HEK293 (cell line): ENCODE measurements around the gene POLE3.

Experiments
- BCL11A ChIP-seq: fragments of 450-650 bp; formaldehyde crosslinking; IDR thresholded peaks from 2 replicates; pipeline ENCODE4 v1.5.1; 2016; ENCODE audit warnings: low read depth, missing biosample characterization, missing genetic modification characterization
- KLF1 ChIP-seq: fragments of 450-650 bp; formaldehyde crosslinking; IDR thresholded peaks from 2 replicates; pipeline ENCODE4 v1.5.1; 2016; ENCODE audit warnings: missing biosample characterization, missing genetic modification characterization
- KLF8 ChIP-seq: fragments of 450-650 bp; formaldehyde crosslinking; IDR thresholded peaks from 2 replicates; pipeline ENCODE4 v1.5.1; 2016; ENCODE audit warnings: missing biosample characterization, missing genetic modification characterization
- PRDM4 ChIP-seq: fragments of 450-650 bp; formaldehyde crosslinking; IDR thresholded peaks from 2 replicates; pipeline ENCODE4 v1.5.1; 2017; ENCODE audit warnings: missing biosample characterization, missing genetic modification characterization
- REST ChIP-seq: fragments of 450-650 bp; formaldehyde crosslinking; IDR thresholded peaks from 2 replicates; pipeline ENCODE4 v1.5.1; 2016; ENCODE audit warnings: missing biosample characterization, missing genetic modification characterization
- ZFP41 ChIP-seq: fragments of 450-650 bp; formaldehyde crosslinking; IDR thresholded peaks from 2 replicates; pipeline ENCODE4 v1.5.1; 2016; ENCODE audit warnings: missing biosample characterization, missing genetic modification characterization, borderline replicate concordance
- ZNF133 ChIP-seq: fragments of 450-650 bp; formaldehyde crosslinking; IDR thresholded peaks from 2 replicates; pipeline ENCODE4 v1.5.1; 2016; ENCODE audit warnings: missing biosample characterization, missing genetic modification characterization
- ZNF366 ChIP-seq: fragments of 450-650 bp; formaldehyde crosslinking; conservative IDR thresholded peaks from 2 replicates; pipeline ENCODE4 v1.5.1; 2016; ENCODE audit warnings: missing biosample characterization, missing genetic modification characterization
- ZNF639 ChIP-seq: fragments of 450-650 bp; formaldehyde crosslinking; IDR thresholded peaks from 2 replicates; pipeline ENCODE4 v1.5.1; 2016; ENCODE audit warnings: missing biosample characterization, missing genetic modification characterization
- ZNF747 ChIP-seq: fragments of 450-650 bp; formaldehyde crosslinking; IDR thresholded peaks from 2 replicates; pipeline ENCODE4 v1.5.1; 2016; ENCODE audit warnings: missing biosample characterization, missing genetic modification characterization
- TF ChIP-seq, protein P1 (sequence below): fragments of 450-650 bp; formaldehyde crosslinking; IDR thresholded peaks from 2 replicates; pipeline ENCODE4 v1.5.1; 2016; ENCODE audit warnings: missing biosample characterization, missing genetic modification characterization
- TF ChIP-seq, protein P2 (sequence below): fragments of 450-650 bp; formaldehyde crosslinking; IDR thresholded peaks from 2 replicates; pipeline ENCODE4 v1.5.1; 2016; ENCODE audit warnings: missing biosample characterization, missing genetic modification characterization, low read depth
- TF ChIP-seq, protein P3 (sequence below): fragments of 450-650 bp; formaldehyde crosslinking; IDR thresholded peaks from 2 replicates; pipeline ENCODE4; 2016; ENCODE audit warnings: missing biosample characterization, missing genetic modification characterization

- TF ChIP-seq REST (tag by site-specific recombination): no peak
- TF ChIP-seq ZNF366 (tag by site-specific recombination): no peak
- no peak for TF ChIP-seq PRDM4 (tag by site-specific recombination)
- no peak for TF ChIP-seq BCL11A (tag by site-specific recombination)
- TF ChIP-seq ZNF747 (tag by site-specific recombination): no peak
- TF ChIP-seq, protein P1, sequence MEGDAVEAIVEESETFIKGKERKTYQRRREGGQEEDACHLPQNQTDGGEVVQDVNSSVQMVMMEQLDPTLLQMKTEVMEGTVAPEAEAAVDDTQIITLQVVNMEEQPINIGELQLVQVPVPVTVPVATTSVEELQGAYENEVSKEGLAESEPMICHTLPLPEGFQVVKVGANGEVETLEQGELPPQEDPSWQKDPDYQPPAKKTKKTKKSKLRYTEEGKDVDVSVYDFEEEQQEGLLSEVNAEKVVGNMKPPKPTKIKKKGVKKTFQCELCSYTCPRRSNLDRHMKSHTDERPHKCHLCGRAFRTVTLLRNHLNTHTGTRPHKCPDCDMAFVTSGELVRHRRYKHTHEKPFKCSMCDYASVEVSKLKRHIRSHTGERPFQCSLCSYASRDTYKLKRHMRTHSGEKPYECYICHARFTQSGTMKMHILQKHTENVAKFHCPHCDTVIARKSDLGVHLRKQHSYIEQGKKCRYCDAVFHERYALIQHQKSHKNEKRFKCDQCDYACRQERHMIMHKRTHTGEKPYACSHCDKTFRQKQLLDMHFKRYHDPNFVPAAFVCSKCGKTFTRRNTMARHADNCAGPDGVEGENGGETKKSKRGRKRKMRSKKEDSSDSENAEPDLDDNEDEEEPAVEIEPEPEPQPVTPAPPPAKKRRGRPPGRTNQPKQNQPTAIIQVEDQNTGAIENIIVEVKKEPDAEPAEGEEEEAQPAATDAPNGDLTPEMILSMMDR: no peak
- TF ChIP-seq, protein P2, sequence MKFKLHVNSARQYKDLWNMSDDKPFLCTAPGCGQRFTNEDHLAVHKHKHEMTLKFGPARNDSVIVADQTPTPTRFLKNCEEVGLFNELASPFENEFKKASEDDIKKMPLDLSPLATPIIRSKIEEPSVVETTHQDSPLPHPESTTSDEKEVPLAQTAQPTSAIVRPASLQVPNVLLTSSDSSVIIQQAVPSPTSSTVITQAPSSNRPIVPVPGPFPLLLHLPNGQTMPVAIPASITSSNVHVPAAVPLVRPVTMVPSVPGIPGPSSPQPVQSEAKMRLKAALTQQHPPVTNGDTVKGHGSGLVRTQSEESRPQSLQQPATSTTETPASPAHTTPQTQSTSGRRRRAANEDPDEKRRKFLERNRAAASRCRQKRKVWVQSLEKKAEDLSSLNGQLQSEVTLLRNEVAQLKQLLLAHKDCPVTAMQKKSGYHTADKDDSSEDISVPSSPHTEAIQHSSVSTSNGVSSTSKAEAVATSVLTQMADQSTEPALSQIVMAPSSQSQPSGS (tag by site-specific recombination): no peak
- no peak for TF ChIP-seq ZNF639
- TF ChIP-seq KLF8: no peak
- TF ChIP-seq ZNF133 (tag by site-specific recombination): no peak
- TF ChIP-seq KLF1 (tag by site-specific recombination): no peak
- no peak for TF ChIP-seq ZFP41 (tag by site-specific recombination)
- TF ChIP-seq, protein P3, sequence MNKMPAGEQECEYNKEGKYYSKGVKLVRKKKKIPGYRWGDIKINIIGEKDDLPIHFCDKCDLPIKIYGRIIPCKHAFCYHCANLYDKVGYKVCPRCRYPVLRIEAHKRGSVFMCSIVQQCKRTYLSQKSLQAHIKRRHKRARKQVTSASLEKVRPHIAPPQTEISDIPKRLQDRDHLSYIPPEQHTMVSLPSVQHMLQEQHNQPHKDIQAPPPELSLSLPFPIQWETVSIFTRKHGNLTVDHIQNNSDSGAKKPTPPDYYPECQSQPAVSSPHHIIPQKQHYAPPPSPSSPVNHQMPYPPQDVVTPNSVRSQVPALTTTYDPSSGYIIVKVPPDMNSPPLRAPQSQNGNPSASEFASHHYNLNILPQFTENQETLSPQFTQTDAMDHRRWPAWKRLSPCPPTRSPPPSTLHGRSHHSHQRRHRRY (tag by site-specific recombination): no peak
These were observed 6.8 kb downstream of the POLE3 start for GRCh38 chr9:113403646-113404045.
